Esophagus muscularis mucosa (tissue), 3 donors: ENCODE results near the gene PTTG1IP.

Experiments used
- CTCF ChIP-seq, 3 experiments: fragments of 200-600 bp in 2 of 3; fragments of 450-650 bp in 1 of 3; sonication (generic) in 2 of 3; IDR thresholded peaks; one replicate each; pipeline ENCODE4 v1.5.1; 2017 to 2019; ENCODE audit warnings: antibody characterized with exemption in 3 of 3, mild to moderate bottlenecking in 2 of 3, moderate library complexity in 1 of 3
- POLR2A ChIP-seq: fragments of 450-650 bp; IDR thresholded peaks from one replicate; pipeline ENCODE4 v1.6.1; 2017; ENCODE audit warnings: antibody characterized with exemption, moderate library complexity, mild to moderate bottlenecking, low read depth
- POLR2AphosphoS5 ChIP-seq, 2 donors: sonication (generic); formaldehyde crosslinking; IDR thresholded peaks; one replicate each; pipeline ENCODE4 v1.6.1; 2017; ENCODE audit warnings: antibody characterized with exemption in 2 of 2

DNA sequence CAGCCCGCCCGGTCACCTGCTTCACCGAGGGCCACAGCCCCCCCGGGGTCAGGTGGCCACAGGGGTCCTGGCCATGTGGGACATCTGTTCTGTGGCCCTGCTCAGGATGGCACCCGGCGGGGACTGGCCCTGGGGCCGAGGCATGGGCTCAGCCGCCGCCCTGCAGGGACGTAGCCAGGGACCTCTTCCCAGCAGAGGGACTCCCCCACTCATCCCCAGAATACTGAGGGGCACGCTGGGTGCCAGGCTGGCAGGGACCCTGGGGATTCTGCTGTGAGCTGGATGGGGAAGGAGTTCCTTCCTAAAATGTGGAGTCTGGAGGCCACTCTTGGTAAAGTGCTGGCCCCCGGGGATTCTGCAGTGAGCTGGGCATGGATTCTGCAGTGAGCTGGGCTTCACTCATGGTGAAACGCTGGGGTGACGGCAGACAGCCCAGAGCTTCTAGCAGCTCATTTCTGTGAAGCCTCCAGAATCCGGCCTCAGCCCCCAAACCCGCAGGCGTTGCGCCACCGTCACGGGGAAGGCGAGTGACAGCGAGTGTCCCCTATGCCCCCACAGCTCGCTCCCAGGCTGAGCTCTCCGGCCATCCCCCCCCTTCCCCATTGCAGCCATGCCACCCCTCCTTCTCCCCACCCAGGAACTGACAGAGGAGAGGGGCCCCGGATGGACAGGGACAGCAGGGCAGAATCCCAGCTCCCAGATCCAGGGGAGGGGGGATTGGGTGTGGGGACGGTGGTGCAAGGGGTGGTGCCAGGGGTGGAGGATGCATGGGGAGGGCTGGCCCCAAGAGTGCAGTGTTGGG is 45.8 kb upstream of the PTTG1IP start:
- TF ChIP-seq CTCF (IDR thresholded peaks at IDR 0.05): no peak
- TF ChIP-seq POLR2A: no peak
- no peak for TF ChIP-seq POLR2AphosphoS5 (IDR thresholded peaks at IDR 0.05)
